Stimulated activated effector memory CD8-positive, alpha-beta T cell treated with anti-CD3 and anti-CD28 coated beads, Interleukin-12 subunit alpha, Interleukin-12 subunit beta, amount 100 ng/mL, for 72 hours (primary cell): ENCODE measurements around the gene CRYL1.

Source experiments
- ATAC-seq: fragments of 150-1000 bp; cut with Tn5 transposase; 2 replicates; pipeline ENCODE4 v1.10.0; 2021
- DNase-seq, 2 donors: peaks; one replicate each; pipeline ENCODE4 v3.0.0; 2021 to 2022; ENCODE audit warnings: low spot score in 2 of 2
- H3K27ac Mint-ChIP-seq: one replicate; pipeline ENCODE4 v1.8.0; 2022; ENCODE audit warnings: mild to moderate bottlenecking, mixed read lengths
- H3K36me3 Mint-ChIP-seq: one replicate; pipeline ENCODE4 v1.8.0; 2022; ENCODE audit warnings: mild to moderate bottlenecking, mixed read lengths
- H3K4me1 Mint-ChIP-seq: one replicate; pipeline ENCODE4 v1.8.0; 2022; ENCODE audit warnings: mixed read lengths
- H3K4me3 Mint-ChIP-seq: one replicate; pipeline ENCODE4 v1.8.0; 2022; ENCODE audit warnings: mild to moderate bottlenecking, mixed read lengths
- H3K9me3 Mint-ChIP-seq: one replicate; pipeline ENCODE4 v1.8.0; 2022; ENCODE audit warnings: mixed read lengths

The CRYL1 gene

DNA sequence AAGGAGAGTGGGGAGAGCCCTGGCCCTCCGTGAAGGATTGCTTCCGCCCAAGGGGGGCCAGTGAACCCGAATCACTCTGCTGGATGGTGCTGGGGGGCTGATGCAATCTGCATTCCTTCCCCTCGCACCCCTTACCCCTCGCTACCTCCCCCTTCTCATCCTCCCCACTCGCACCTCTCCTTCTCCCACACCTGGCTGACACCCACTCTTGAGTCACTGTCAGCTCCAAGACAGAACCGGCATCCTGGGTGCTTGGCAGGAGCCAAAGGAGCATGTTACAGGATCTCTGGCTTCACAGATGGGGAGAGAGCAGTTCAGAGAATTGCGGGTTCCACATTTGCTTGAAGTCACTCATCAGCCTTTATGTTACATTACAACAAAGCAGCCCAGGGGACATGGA lies 167.6 kb downstream of the CRYL1 start:
- H3K4me3 Mint-ChIP-seq, result no peak overlapping the region
- peak overlapping the region; percentile 15 for H3K27ac Mint-ChIP-seq
- no peaks in the 10 kb centered on the region for H3K9me3 Mint-ChIP-seq
- H3K36me3 Mint-ChIP-seq, result peaks cover 7% of the 10 kb centered on the region
- DNase-seq (no peak), ATAC-seq (no peak)
- H3K4me1 Mint-ChIP-seq, result peaks cover 36% of the 10 kb centered on the region

DNA sequence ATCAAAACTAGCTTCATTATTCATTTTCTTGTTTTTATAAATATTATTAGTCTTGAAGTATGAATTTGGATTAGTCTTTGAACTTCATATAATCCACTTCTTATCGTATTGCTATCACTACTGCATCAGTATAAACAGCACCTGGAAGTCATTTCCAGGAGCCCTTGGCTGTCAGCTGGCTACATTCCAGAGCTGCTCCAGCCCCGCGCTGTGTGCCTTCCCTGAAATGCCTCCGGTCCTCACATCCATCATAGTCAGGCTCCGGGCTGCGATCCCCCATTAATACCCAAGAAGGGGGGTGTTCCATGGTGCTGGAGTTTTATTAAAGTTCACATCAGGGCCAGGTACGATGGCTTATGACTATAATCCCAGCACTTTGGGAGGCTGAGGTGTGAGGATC lies 169.2 kb downstream of the CRYL1 start:
- H3K9me3 Mint-ChIP-seq, result no peaks in the 10 kb centered on the region
- peaks cover 27% of the 10 kb centered on the region for H3K4me1 Mint-ChIP-seq
- H3K36me3 Mint-ChIP-seq, result no peaks in the 10 kb centered on the region
- H3K4me3 Mint-ChIP-seq, result no peak overlapping the region
- H3K27ac Mint-ChIP-seq, result no peak overlapping the region
- DNase-seq, result no peak
- no peak for ATAC-seq

DNA sequence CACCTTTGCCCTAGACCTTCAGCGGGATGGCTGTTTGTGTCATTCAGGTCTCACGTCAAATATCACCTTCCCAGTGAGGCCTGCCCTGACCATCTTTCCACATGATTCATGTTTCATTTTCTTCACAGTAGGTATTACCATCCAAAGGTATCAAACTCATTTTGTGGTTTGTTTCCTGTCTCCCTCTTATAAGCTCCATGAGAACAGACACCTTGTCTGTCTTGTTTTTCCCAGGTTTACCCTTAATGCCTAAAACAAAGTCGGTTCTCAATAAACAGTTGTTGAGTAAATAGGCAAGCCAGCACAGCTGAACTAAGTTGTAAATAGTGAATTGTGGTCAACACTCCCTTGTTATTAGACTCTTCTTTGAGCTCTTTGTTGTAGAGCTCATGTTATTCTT lies 170.9 kb downstream of the CRYL1 start:
- Mint-ChIP-seq H3K9me3 (no peaks in the 10 kb centered on the region), H3K27ac (no peak overlapping the region), H3K36me3 (no peaks in the 10 kb centered on the region), H3K4me3 (no peak overlapping the region), H3K4me1 (peaks cover 17% of the 10 kb centered on the region)
- DNase-seq, result no peak
- no peak for ATAC-seq

- Mint-ChIP-seq H3K36me3 (no peaks in the 10 kb centered on the region), H3K4me3 (no peak overlapping the region), H3K27ac (no peak overlapping the region), H3K4me1 (peaks cover 11% of the 10 kb centered on the region), H3K9me3 (no peaks in the 10 kb centered on the region)
- ATAC-seq (peak; percentile 42), DNase-seq (no peak)
These were observed 171.7 kb downstream of the CRYL1 start for GRCh38 chr13:20353973-20354372.
